DND-41 (cell line): ENCODE results near the gene ZKSCAN7.
A peak's percentile ranks its signal among the peaks of the same experiment; 100 is the strongest.

Source experiments
- ATAC-seq: fragments of 200-7000 bp; cut with Tn5 transposase; 3 replicates; pipeline ENCODE4 v1.9.1; 2021; ENCODE audit warnings: low read depth; ENCODE audit not compliant: insufficient read depth
- DNase-seq: peaks from one replicate; pipeline ENCODE4 v3.0.0-alpha.2; 2020
- H2AFZ ChIP-seq: 2 replicates; pipeline ENCODE4 v1.6.0; 2012; ENCODE audit warnings: low read depth, low read length
- H3K27ac ChIP-seq: 2 replicates; pipeline ENCODE4 v1.5.1; 2012; ENCODE audit warnings: low read length, inconsistent platforms
- H3K27me3 ChIP-seq: fragments of 200-600 bp; sonication (generic); 2 replicates; pipeline ENCODE4 v1.6.0; 2012; ENCODE audit warnings: low read length, mild to moderate bottlenecking, inconsistent platforms; ENCODE audit not compliant: insufficient read depth, poor library complexity
- H3K36me3 ChIP-seq: 2 replicates; pipeline ENCODE4 v1.5.1; 2012; ENCODE audit warnings: low read length, inconsistent platforms; ENCODE audit not compliant: insufficient read depth
- H3K4me1 ChIP-seq: 2 replicates; pipeline ENCODE4 v1.5.1; 2012; ENCODE audit warnings: mild to moderate bottlenecking, low read length; ENCODE audit not compliant: insufficient read depth
- H3K4me2 ChIP-seq: 2 replicates; pipeline ENCODE4 v1.6.0; 2012; ENCODE audit warnings: mild to moderate bottlenecking, moderate library complexity, low read length, inconsistent platforms; ENCODE audit not compliant: insufficient read depth
- H3K4me3 ChIP-seq, 2 experiments: fragments of 200-600 bp in 1 of 2; shearing (Covaris generic) in 1 of 2; 2 replicates each; pipeline ENCODE4 v1.5.1; 2012 to 2016; ENCODE audit warnings: inconsistent platforms in 2 of 2, low read length in 2 of 2, mild to moderate bottlenecking in 2 of 2, low read depth in 1 of 2, moderate library complexity in 1 of 2
- H3K79me2 ChIP-seq: 2 replicates; pipeline ENCODE4 v1.6.0; 2012; ENCODE audit warnings: low read length, inconsistent platforms; ENCODE audit not compliant: insufficient read depth
- H3K9ac ChIP-seq: 2 replicates; pipeline ENCODE4 v1.6.0; 2012; ENCODE audit warnings: low read depth, mild to moderate bottlenecking, inconsistent platforms, low read length, moderate library complexity
- H3K9me3 ChIP-seq: 2 replicates; pipeline ENCODE4 v1.5.1; 2012; ENCODE audit warnings: low read length, moderate library complexity, mild to moderate bottlenecking, inconsistent platforms; ENCODE audit not compliant: insufficient read depth, severe bottlenecking
- H4K20me1 ChIP-seq: 2 replicates; pipeline ENCODE4 v1.6.0; 2012; ENCODE audit warnings: low read length; ENCODE audit not compliant: insufficient read depth
- EZH2 ChIP-seq: IDR thresholded peaks from 3 replicates; pipeline ENCODE4 v1.6.1; 2012; ENCODE audit warnings: borderline replicate concordance, low read depth, mild to moderate bottlenecking, moderate library complexity, low read length, inconsistent platforms; ENCODE audit not compliant: severe bottlenecking
- TF ChIP-seq, protein P1 (sequence below): IDR thresholded peaks from 2 replicates; pipeline ENCODE4 v1.5.1; 2012; ENCODE audit warnings: borderline replicate concordance, low read length, moderate library complexity, mild to moderate bottlenecking; ENCODE audit not compliant: poor library complexity, severe bottlenecking; ENCODE audit errors: extremely low read depth

The ZKSCAN7 gene

DNA sequence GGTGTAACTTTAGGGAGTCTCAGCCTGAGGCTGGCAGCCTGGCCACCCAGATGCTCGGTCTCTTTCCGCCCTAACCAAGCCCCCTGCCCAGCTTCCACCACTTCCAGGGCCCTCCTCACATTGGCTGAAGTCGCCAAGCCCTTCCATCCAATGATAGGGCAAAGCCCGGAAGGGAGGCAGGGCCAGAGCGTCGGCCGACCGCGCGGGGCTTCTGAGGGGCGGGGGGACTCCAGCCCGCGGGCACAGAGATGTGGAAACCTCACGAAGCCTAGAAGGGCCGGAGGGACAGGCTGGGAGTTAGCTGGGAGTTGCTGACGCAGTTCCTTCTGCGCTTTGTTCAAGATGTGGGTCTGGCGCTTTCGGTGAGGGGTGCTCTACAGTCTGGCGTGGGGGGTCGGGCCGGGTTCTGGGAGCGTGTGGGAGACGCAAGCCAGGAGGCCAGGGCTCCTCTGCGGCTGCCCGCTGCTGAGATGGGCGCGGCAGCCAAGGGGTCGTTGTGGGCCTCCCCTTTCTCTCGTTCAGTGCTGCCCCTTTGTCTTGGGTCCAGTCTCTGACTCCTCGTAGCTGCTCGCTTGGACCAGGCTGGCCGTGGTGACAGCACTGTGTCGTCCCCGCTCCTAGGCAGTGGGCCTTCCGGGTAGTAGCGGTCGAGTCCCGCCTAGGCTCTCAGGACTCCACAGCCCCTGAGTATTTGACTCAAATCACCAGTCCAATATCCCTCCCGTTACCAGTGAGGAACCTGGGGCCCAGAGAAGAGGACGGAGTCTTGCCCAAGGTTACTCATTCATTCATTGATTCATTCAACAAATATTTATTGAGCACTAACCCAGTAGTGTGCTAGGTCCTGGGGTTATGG, 29.9 kb downstream of the ZKSCAN7 start, which contains the start of gene ZNF660:
TSS of gene ZNF660 (plus strand) at position 319 of the 856 bp plus-strand sequence. CDS start 9,230 bp downstream, outside the sequence.
- peak; percentile 66 for DNase-seq
- Histone ChIP-seq H3K4me2 (peak within 1 kb of the TSS; percentile 83), H3K9ac (peak within 1 kb of the TSS; percentile 79)

GRCh38 chr3:44596621-44597020, 41.6 kb downstream of the ZKSCAN7 start:
- Histone ChIP-seq H3K4me1 (no peaks in the 10 kb centered on the region), H2AFZ (no peak overlapping the region), H3K4me3 (no peak overlapping the region), H3K27me3 (no peaks in the 10 kb centered on the region), H3K9me3 (peaks cover 16% of the 10 kb centered on the region), H4K20me1 (no peaks in the 10 kb centered on the region), H3K27ac (no peak overlapping the region), H3K9ac (no peak overlapping the region), H3K79me2 (no peaks in the 10 kb centered on the region), H3K36me3 (peaks cover 42% of the 10 kb centered on the region), H3K4me2 (no peak overlapping the region)
- no peak for ATAC-seq
- TF ChIP-seq, protein P1, sequence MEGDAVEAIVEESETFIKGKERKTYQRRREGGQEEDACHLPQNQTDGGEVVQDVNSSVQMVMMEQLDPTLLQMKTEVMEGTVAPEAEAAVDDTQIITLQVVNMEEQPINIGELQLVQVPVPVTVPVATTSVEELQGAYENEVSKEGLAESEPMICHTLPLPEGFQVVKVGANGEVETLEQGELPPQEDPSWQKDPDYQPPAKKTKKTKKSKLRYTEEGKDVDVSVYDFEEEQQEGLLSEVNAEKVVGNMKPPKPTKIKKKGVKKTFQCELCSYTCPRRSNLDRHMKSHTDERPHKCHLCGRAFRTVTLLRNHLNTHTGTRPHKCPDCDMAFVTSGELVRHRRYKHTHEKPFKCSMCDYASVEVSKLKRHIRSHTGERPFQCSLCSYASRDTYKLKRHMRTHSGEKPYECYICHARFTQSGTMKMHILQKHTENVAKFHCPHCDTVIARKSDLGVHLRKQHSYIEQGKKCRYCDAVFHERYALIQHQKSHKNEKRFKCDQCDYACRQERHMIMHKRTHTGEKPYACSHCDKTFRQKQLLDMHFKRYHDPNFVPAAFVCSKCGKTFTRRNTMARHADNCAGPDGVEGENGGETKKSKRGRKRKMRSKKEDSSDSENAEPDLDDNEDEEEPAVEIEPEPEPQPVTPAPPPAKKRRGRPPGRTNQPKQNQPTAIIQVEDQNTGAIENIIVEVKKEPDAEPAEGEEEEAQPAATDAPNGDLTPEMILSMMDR: no peak
- TF ChIP-seq EZH2: no peak
- no peak for DNase-seq

More for the DNA sequence above, 29.9 kb downstream of the ZKSCAN7 start, which contains the start of gene ZNF660:
- no peaks in the 10 kb centered on the region for H3K9me3 ChIP-seq
- TF ChIP-seq EZH2: no peak
- TF ChIP-seq, protein P1: no peak
- H3K27ac ChIP-seq: peak within 1 kb of the TSS; percentile 70
- peak within 1 kb of the TSS; percentile 80 for H2AFZ ChIP-seq
- H3K79me2 ChIP-seq: peaks cover 12% of the 10 kb centered on the region
- H3K4me3 ChIP-seq: peak within 1 kb of the TSS; percentile 41 to 84; a peak in 3 of 4 replicates
- peaks cover 28% of the 10 kb centered on the region for H3K36me3 ChIP-seq
- ATAC-seq: peak; percentile 89
- no peaks in the 10 kb centered on the region for H3K27me3 ChIP-seq
- H3K4me1 ChIP-seq: peaks cover 26% of the 10 kb centered on the region
- H4K20me1 ChIP-seq: no peaks in the 10 kb centered on the region

DNA sequence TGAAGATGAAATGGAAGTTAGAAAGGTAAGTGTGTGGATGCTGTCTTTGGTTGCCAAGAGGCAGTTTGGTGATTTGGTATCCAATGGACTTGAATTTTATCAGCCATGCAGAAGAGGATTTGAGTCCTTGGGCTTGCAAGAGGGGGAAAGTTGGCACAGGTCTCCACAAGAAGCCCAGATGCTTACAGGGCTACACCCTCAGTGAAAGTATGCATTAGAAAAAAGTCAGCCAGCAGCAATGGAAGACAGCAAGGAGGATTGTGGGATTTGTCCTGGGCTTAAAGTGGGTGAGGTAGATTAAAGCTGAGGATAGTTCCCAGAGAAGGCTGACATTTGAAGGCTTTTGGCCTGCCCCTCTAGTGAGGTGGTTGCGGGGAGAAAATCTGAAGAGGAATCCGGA, 46.8 kb downstream of the ZKSCAN7 start:
- TF ChIP-seq, protein P1: no peak
- TF ChIP-seq EZH2: no peak
- no peak for DNase-seq

More for the DNA sequence above, 46.8 kb downstream of the ZKSCAN7 start:
- H3K4me3 ChIP-seq: no peak overlapping the region
- ATAC-seq: no peak
- no peaks in the 10 kb centered on the region; the same call in 1 of the 2 replicates for H4K20me1 ChIP-seq
- H3K9ac ChIP-seq: no peak overlapping the region
- H3K79me2 ChIP-seq: no peaks in the 10 kb centered on the region
- no peaks in the 10 kb centered on the region for H3K27me3 ChIP-seq
- H2AFZ ChIP-seq: no peak overlapping the region
- no peaks in the 10 kb centered on the region for H3K9me3 ChIP-seq
- H3K4me2 ChIP-seq: no peak overlapping the region
- no peak overlapping the region for H3K27ac ChIP-seq
- H3K36me3 ChIP-seq: 0 out of 2 replicates have a peak, but pooled peaks cover 3% of the 10 kb centered on the region
- no peaks in the 10 kb centered on the region for H3K4me1 ChIP-seq
